H9 (cell line): ENCODE measurements around the gene EFCAB12. TPM values are rescaled to one million over a fixed set of nuclear protein-coding genes. Genes with fewer than 3 reads are reported as not detected.
A peak's percentile ranks its signal among the peaks of the same experiment; 100 is the strongest.

Source experiments
- DNase-seq: peaks from one replicate; pipeline ENCODE4 v3.0.0-alpha.2; 2017
- H2AFZ ChIP-seq: one replicate; pipeline ENCODE4 v1.6.1; 2013; ENCODE audit warnings: mild to moderate bottlenecking, low read length, control low read depth, moderate library complexity
- H2AK5ac ChIP-seq: 2 replicates; pipeline ENCODE4 v1.6.1; 2013; ENCODE audit warnings: low read length, control low read depth, mixed read lengths; ENCODE audit not compliant: insufficient read length
- H2BK120ac ChIP-seq: one replicate; pipeline ENCODE4 v1.6.1; 2013; ENCODE audit warnings: low read depth, mild to moderate bottlenecking, low read length, control low read depth, inconsistent platforms; ENCODE audit not compliant: poor library complexity, severe bottlenecking
- H2BK12ac ChIP-seq: 2 replicates; pipeline ENCODE4 v1.6.1; 2013; ENCODE audit warnings: low read length, control low read depth, mixed read lengths, low read depth; ENCODE audit not compliant: insufficient read length
- H2BK15ac ChIP-seq: 2 replicates; pipeline ENCODE4 v1.6.1; 2013; ENCODE audit warnings: low read depth, low read length, control low read depth
- H2BK20ac ChIP-seq: one replicate; pipeline ENCODE4 v1.6.1; 2013; ENCODE audit warnings: low read depth, mild to moderate bottlenecking, low read length, control low read depth, inconsistent platforms; ENCODE audit not compliant: poor library complexity, severe bottlenecking
- H2BK5ac ChIP-seq: 2 replicates; pipeline ENCODE4 v1.6.1; 2013; ENCODE audit warnings: low read length, control low read depth, mixed read lengths; ENCODE audit not compliant: insufficient read length
- H3K14ac ChIP-seq: 2 replicates; pipeline ENCODE4 v1.6.1; 2013; ENCODE audit warnings: low read length, control low read depth; ENCODE audit not compliant: insufficient read depth
- H3K18ac ChIP-seq: 2 replicates; pipeline ENCODE4 v1.6.1; 2013; ENCODE audit warnings: low read depth, mild to moderate bottlenecking, mixed read lengths, low read length, control low read depth; ENCODE audit not compliant: insufficient read length
- H3K23ac ChIP-seq: 2 replicates; pipeline ENCODE4 v1.6.1; 2013; ENCODE audit warnings: low read length, control low read depth, mixed read lengths, low read depth; ENCODE audit not compliant: insufficient read length
- H3K23me2 ChIP-seq: 2 replicates; pipeline ENCODE4 v1.6.1; 2013; ENCODE audit warnings: low read depth, mild to moderate bottlenecking, mixed read lengths, low read length, control low read depth; ENCODE audit not compliant: insufficient read length, poor library complexity, severe bottlenecking
- H3K27ac ChIP-seq: 2 replicates; pipeline ENCODE4 v1.5.1; 2013; ENCODE audit warnings: low read length, control low read depth, mixed read lengths, low read depth; ENCODE audit not compliant: insufficient read length
- H3K27me3 ChIP-seq: 2 replicates; pipeline ENCODE4 v1.6.1; 2013; ENCODE audit warnings: low read length, control low read depth, inconsistent platforms; ENCODE audit not compliant: insufficient read depth
- H3K4ac ChIP-seq: 2 replicates; pipeline ENCODE4 v1.6.1; 2013; ENCODE audit warnings: low read depth, mild to moderate bottlenecking, control low read depth, inconsistent platforms, low read length, moderate library complexity
- H3K4me1 ChIP-seq: 2 replicates; pipeline ENCODE4 v1.6.1; 2013; ENCODE audit warnings: low read length, control low read depth, inconsistent platforms; ENCODE audit not compliant: insufficient read depth
- H3K4me2 ChIP-seq: 2 replicates; pipeline ENCODE4 v1.6.1; 2013; ENCODE audit warnings: low read length, control low read depth, mixed read lengths; ENCODE audit not compliant: insufficient read length, insufficient read depth
- H3K56ac ChIP-seq: 2 replicates; pipeline ENCODE4 v1.6.1; 2013; ENCODE audit warnings: low read depth, mild to moderate bottlenecking, mixed read lengths, low read length, control low read depth; ENCODE audit not compliant: insufficient read length
- H3K79me1 ChIP-seq: 2 replicates; pipeline ENCODE4 v1.6.1; 2013; ENCODE audit warnings: low read depth, mild to moderate bottlenecking, moderate library complexity, low read length, control low read depth, inconsistent platforms; ENCODE audit not compliant: insufficient read depth, poor library complexity, severe bottlenecking
- H3K79me2 ChIP-seq: 2 replicates; pipeline ENCODE4 v1.6.1; 2013; ENCODE audit warnings: low read length, control low read depth, inconsistent platforms; ENCODE audit not compliant: insufficient read depth
- H3K9ac ChIP-seq: 2 replicates; pipeline ENCODE4 v1.6.1; 2013; ENCODE audit warnings: low read length, control low read depth, mixed read lengths; ENCODE audit not compliant: insufficient read length; ENCODE audit errors: extremely low read depth
- H3K9me3 ChIP-seq: one replicate; pipeline ENCODE4 v1.6.1; 2013; ENCODE audit warnings: low read depth, low read length, inconsistent platforms; ENCODE audit not compliant: control insufficient read depth
- H3T11ph ChIP-seq: one replicate; pipeline ENCODE4 v1.6.1; 2013; ENCODE audit warnings: mild to moderate bottlenecking, low read length, control low read depth, inconsistent platforms
- H4K20me1 ChIP-seq: one replicate; pipeline ENCODE4 v1.6.1; 2013; ENCODE audit not compliant: control insufficient read depth, insufficient read length, insufficient read depth
- H4K5ac ChIP-seq: 2 replicates; pipeline ENCODE4 v1.6.1; 2013; ENCODE audit warnings: low read depth, mild to moderate bottlenecking, mixed read lengths, low read length, control low read depth; ENCODE audit not compliant: insufficient read length
- H4K8ac ChIP-seq: replicated peaks from 2 replicates; pipeline ENCODE4 v1.6.1; 2013; ENCODE audit warnings: low read length, control low read depth, mixed read lengths, low read depth; ENCODE audit not compliant: insufficient read length
- H4K91ac ChIP-seq: 2 replicates; pipeline ENCODE4 v1.6.1; 2013; ENCODE audit warnings: low read depth, mild to moderate bottlenecking, moderate library complexity, mixed read lengths, low read length, control low read depth; ENCODE audit not compliant: insufficient read length
- H3K27ac Mint-ChIP-seq, 3 experiments: 2 replicates in 2 of 3; 3 replicates in 1 of 3; pipeline ENCODE4 v1.8.0; 2020 to 2021; ENCODE audit warnings: mixed read lengths in 3 of 3, mild to moderate bottlenecking in 1 of 3, moderate library complexity in 1 of 3
- H3K27me3 Mint-ChIP-seq: 2 replicates; pipeline ENCODE4 v1.8.0; 2021; ENCODE audit warnings: low read depth, mild to moderate bottlenecking, moderate library complexity, mixed read lengths
- H3K36me3 Mint-ChIP-seq, 3 experiments: 2 replicates in 2 of 3; 3 replicates in 1 of 3; pipeline ENCODE4 v1.8.0; 2020 to 2021; ENCODE audit warnings: low read depth in 3 of 3, mixed read lengths in 3 of 3; ENCODE audit not compliant: insufficient read depth in 1 of 3
- H3K4me1 Mint-ChIP-seq, 2 experiments: 2 replicates each; pipeline ENCODE4 v1.8.0; 2020; ENCODE audit warnings: mixed read lengths in 2 of 2
- H3K4me3 Mint-ChIP-seq, 2 experiments: 2 replicates in 1 of 2; 3 replicates in 1 of 2; pipeline ENCODE4 v1.8.0; 2020 to 2021; ENCODE audit warnings: mild to moderate bottlenecking in 2 of 2, mixed read lengths in 2 of 2, moderate library complexity in 1 of 2
- H3K9me3 Mint-ChIP-seq, 2 experiments: 2 replicates in 1 of 2; 3 replicates in 1 of 2; pipeline ENCODE4 v1.8.0; 2020; ENCODE audit warnings: mild to moderate bottlenecking in 2 of 2, mixed read lengths in 2 of 2, moderate library complexity in 1 of 2
- CTCF ChIP-seq: fragments of 200-600 bp; sonication (generic); conservative IDR thresholded peaks from 3 replicates; pipeline ENCODE4 v1.8.0; 2021; ENCODE audit warnings: antibody characterized with exemption, mild to moderate bottlenecking
- WGBS: extraction: QIAGEN DNeasy Blood & Tissue Kit; methylation state at CpG from one replicate; pipeline ENCODE4 v1.1.7; 2013; ENCODE audit warnings: missing lambda C conversion rate, low lambda C conversion rate, mixed read lengths; ENCODE audit not compliant: insufficient read length; ENCODE audit errors: extremely low coverage; 5-methylcytosine and 5-hydroxymethylcytosine counted together
- total RNA-seq: library from RNA; stranded (reverse); gene quantifications from 2 replicates; pipeline ENCODE4 v1.2.1, GENCODE V29; 2021

EFCAB12 gene
- total RNA-seq, 1 experiment from 2014 or later = 0.28 TPM

DNA sequence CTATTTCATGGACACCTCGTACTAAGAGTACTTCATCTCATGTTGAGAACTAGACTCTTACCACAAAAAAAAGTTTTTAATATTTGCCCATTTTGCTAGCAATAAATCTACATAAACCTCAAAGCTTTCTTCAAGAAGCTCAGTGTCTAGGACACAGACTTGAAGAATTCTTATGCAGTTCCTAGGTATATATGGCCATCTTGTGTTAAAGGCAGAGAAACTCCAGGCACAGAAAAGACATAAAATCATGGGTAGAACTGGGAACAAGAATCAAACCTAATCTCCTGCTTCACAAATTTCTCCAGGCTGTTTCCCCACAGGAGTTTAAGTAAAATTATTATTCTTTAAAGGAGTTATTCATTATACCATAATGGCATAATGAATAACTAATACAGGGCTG, 6.9 kb upstream of the EFCAB12 start:
- no peak overlapping the region for H3K18ac ChIP-seq
- H2BK12ac ChIP-seq = no peak overlapping the region
- no peak overlapping the region for H3K4ac ChIP-seq
- H2BK5ac ChIP-seq = no peak overlapping the region
- H3K14ac ChIP-seq = no peak overlapping the region
- H4K91ac ChIP-seq = no peak overlapping the region
- H3K4me2 ChIP-seq = no peak overlapping the region
- Mint-ChIP-seq H3K4me1 (peaks cover 14% of the 10 kb centered on the region in 2 experiments), H3K36me3 (peaks cover 26 to 78% (median 72%) of the 10 kb centered on the region in 3 experiments; a peak in 6 of 7 replicates), H3K9me3 (no peaks in the 10 kb centered on the region), H3K4me3 (no peak overlapping the region), H3K27me3 (no peaks in the 10 kb centered on the region), H3K27ac (peak overlapping the region in 1 of 3 experiments; percentile 66; a peak in 1 of 7 replicates)
- no peak overlapping the region for H2AFZ ChIP-seq
- peaks cover 3% of the 10 kb centered on the region for H3K23me2 ChIP-seq
- no peaks in the 10 kb centered on the region for H3K4me1 ChIP-seq
- H4K8ac ChIP-seq = no peak overlapping the region
- no peak for DNase-seq
- H3K27me3 ChIP-seq = no peaks in the 10 kb centered on the region
- H3K79me1 ChIP-seq = no peaks in the 10 kb centered on the region
- H4K20me1 ChIP-seq = no peaks in the 10 kb centered on the region
- WGBS = no CpG with 5 or more reads among the region's 1 CpG
- H3K23ac ChIP-seq = no peak overlapping the region
- no peaks in the 10 kb centered on the region; the same call in 1 of the 2 replicates for H3K79me2 ChIP-seq
- no peak overlapping the region for H4K5ac ChIP-seq
- H3K9me3 ChIP-seq = no peaks in the 10 kb centered on the region
- H3K56ac ChIP-seq = no peak overlapping the region
- H2AK5ac ChIP-seq = no peak overlapping the region
- H3K9ac ChIP-seq = no peak overlapping the region
- H3T11ph ChIP-seq = no peak overlapping the region
- TF ChIP-seq CTCF = no peak
- H2BK20ac ChIP-seq = no peak overlapping the region
- H3K27ac ChIP-seq = no peak overlapping the region
- H2BK15ac ChIP-seq = no peak overlapping the region
- no peak overlapping the region for H2BK120ac ChIP-seq
